ENCODE results near the gene CAPN12.

DNA sequence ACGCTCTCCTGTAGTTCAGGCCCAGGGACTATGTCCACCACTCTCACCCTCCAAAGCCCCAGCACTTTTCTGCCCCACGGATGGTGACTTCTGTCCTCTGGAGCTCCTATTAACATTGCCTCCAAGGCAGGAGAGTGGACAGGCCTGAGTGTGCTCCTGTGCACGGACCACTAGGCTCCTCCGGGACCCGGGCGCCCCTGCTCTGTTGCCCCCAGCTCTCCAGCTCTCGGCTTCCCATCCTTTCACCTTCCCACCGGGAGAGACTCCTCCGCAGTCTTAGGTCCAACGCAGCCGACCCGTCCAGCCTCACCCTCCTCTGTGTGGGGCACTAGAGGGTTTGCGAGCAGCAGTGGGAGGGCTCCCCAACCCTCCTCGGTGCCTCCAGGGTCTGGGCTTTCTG, 30.4 kb downstream of the CAPN12 start:
- TF ChIP-seq RFX5 (IDR thresholded peaks at IDR 0.05; ENCODE audit: low read depth, low read length) = no peak
- TF ChIP-seq, protein P1, sequence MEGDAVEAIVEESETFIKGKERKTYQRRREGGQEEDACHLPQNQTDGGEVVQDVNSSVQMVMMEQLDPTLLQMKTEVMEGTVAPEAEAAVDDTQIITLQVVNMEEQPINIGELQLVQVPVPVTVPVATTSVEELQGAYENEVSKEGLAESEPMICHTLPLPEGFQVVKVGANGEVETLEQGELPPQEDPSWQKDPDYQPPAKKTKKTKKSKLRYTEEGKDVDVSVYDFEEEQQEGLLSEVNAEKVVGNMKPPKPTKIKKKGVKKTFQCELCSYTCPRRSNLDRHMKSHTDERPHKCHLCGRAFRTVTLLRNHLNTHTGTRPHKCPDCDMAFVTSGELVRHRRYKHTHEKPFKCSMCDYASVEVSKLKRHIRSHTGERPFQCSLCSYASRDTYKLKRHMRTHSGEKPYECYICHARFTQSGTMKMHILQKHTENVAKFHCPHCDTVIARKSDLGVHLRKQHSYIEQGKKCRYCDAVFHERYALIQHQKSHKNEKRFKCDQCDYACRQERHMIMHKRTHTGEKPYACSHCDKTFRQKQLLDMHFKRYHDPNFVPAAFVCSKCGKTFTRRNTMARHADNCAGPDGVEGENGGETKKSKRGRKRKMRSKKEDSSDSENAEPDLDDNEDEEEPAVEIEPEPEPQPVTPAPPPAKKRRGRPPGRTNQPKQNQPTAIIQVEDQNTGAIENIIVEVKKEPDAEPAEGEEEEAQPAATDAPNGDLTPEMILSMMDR (IDR thresholded peaks at IDR 0.05 in 2 of 3, conservative IDR thresholded peaks at IDR 0.05 in 1 of 3; ENCODE audit: control insufficient read depth in 2 of 3, extremely low read depth in 1 of 3, insufficient read depth in 1 of 3, low read depth in 3 of 3, low read length in 3 of 3) = no peak
- TF ChIP-seq POLR2A (IDR thresholded peaks at IDR 0.05; ENCODE audit: low read depth, low read length) = no peak
- TF ChIP-seq POLR2AphosphoS5 (IDR thresholded peaks at IDR 0.05; ENCODE audit: low read length) = no peak
- TF ChIP-seq TARDBP (IDR thresholded peaks at IDR 0.05; ENCODE audit: borderline replicate concordance) = no peak
- TF ChIP-seq SMC3 (IDR thresholded peaks at IDR 0.05; ENCODE audit: borderline replicate concordance, low read length) = no peak
- no peak for TF ChIP-seq SREBF1 (IDR thresholded peaks at IDR 0.05; ENCODE audit: low read length)
- no peak for TF ChIP-seq CREM (IDR thresholded peaks at IDR 0.05; ENCODE audit: low read depth)
- TF ChIP-seq RUNX3 (IDR thresholded peaks at IDR 0.05; ENCODE audit: low read length) = no peak
- no peak for TF ChIP-seq ATF2 (IDR thresholded peaks at IDR 0.05; ENCODE audit: low read length)
- TF ChIP-seq YY1 (IDR thresholded peaks at IDR 0.05; ENCODE audit: low read depth, low read length) = no peak
- no peak for TF ChIP-seq TCF7 (IDR thresholded peaks at IDR 0.05; ENCODE audit: borderline replicate concordance)

Measured in GM12878 (cell line).